Esophagus squamous epithelium (tissue), 4 donors: ENCODE results near the gene CDKN2A.
A peak's percentile ranks its signal among the peaks of the same experiment; 100 is the strongest.

Experiments
- POLR2A ChIP-seq, 4 donors: fragments of 450-650 bp; IDR thresholded peaks; one replicate each; pipeline ENCODE4 v1.6.1; 2017; ENCODE audit warnings: antibody characterized with exemption in 4 of 4, mild to moderate bottlenecking in 4 of 4, moderate library complexity in 3 of 4
- TF ChIP-seq, protein P1 (sequence below), 6 experiments: fragments of 450-650 bp in 4 of 6; fragments of 200-600 bp in 2 of 6; sonication (generic) in 2 of 6; IDR thresholded peaks; one replicate each; pipeline ENCODE4 v1.5.1; 2016 to 2019; ENCODE audit warnings: antibody characterized with exemption in 6 of 6, mild to moderate bottlenecking in 4 of 6, moderate library complexity in 4 of 6

DNA sequence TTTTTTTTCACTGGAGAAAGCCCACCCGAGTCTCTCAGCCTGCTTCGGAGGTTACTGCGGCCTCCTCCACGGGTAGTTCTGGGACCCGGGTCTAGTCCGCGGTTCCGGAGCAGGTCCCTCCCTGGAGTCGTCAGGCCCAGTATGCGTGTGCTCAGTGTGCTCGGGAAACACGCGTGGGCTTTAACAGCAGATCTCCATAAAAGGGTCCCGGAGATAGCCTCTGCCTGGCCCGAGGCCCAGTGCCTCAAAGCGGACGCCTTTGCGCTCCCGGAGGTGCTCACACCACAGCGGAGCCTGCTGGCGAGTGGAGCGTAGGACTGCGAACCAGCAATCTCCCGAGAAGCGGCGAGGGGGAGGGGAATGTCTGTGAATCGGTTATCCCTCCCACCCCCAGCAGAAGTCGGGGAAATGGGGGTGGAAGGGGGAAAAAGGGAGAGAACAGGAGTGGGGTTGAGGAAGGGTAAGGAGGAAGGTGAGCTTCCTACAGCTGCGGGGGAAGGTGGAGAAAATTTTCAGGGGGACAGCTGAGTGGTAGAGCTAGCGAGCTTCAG lies 28.7 kb downstream of the CDKN2A start:
- TF ChIP-seq, protein P1, sequence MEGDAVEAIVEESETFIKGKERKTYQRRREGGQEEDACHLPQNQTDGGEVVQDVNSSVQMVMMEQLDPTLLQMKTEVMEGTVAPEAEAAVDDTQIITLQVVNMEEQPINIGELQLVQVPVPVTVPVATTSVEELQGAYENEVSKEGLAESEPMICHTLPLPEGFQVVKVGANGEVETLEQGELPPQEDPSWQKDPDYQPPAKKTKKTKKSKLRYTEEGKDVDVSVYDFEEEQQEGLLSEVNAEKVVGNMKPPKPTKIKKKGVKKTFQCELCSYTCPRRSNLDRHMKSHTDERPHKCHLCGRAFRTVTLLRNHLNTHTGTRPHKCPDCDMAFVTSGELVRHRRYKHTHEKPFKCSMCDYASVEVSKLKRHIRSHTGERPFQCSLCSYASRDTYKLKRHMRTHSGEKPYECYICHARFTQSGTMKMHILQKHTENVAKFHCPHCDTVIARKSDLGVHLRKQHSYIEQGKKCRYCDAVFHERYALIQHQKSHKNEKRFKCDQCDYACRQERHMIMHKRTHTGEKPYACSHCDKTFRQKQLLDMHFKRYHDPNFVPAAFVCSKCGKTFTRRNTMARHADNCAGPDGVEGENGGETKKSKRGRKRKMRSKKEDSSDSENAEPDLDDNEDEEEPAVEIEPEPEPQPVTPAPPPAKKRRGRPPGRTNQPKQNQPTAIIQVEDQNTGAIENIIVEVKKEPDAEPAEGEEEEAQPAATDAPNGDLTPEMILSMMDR (IDR thresholded peaks at IDR 0.05), result peak in 5 of 6 experiments; percentile 18 to 65 (median 34)
- peak in 1 of 4 donors; percentile 9 for TF ChIP-seq POLR2A (IDR thresholded peaks at IDR 0.05)
